ENCODE results near the gene DSCAM. TPM values are rescaled to one million over a fixed set of nuclear protein-coding genes. Genes with fewer than 3 reads are reported as not detected.

The DSCAM gene
- total RNA-seq, 2 experiments from 2014 or later = not detected

DNA sequence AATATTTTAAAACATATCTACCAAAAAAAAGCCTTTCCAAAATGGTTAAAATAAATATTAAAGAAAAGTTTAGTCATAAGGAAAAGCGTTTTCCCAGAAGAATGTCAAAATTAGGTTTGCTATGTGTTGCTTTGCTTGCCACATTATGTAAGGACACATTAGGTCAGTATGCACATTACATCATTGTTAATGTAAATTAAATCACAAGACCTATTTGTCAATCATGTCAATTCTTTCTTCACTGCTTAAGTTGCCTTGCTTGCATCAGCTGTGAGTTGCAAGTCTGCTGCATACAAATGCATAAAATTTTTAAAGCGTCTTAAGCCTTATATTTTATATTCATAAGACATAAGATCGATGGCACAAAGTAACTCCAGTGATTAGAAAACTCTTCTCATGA, 530.9 kb downstream of the DSCAM start:
- peaks cover 3% of the 10 kb centered on the region for H3K9me3 Mint-ChIP-seq

DNA sequence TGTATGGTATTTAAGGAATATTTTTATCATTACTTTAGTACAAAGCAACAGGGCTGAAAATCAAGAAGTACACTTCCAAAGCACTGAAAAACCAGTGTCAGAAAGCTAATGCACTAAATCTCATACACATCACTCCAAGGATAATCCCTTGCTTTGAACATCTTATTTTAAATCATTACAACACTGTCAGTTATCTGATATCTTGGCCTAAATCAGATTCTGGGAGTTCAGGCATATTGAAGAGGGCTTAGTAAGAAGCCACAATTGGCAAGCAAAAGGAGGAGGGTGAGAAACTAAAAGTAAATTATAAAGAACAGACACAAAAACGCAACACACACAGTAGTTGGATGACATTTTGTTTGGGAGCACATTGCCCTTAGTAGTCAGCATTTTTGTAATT, 531.3 kb downstream of the DSCAM start:
- Mint-ChIP-seq H3K9me3 (peaks cover 3% of the 10 kb centered on the region), H3K27ac (no peak overlapping the region), H3K36me3 (ENCODE audit: low read depth) (no peaks in the 10 kb centered on the region), H3K4me3 (no peak overlapping the region), H3K4me1 (ENCODE audit: low read depth) (no peaks in the 10 kb centered on the region), H3K27me3 (no peaks in the 10 kb centered on the region)
- ChIA-PET POLR2A (no interaction called here), CTCF (no interaction called here)
- ATAC-seq (no peak), DNase-seq (no peak)
- TF ChIP-seq, protein P1, sequence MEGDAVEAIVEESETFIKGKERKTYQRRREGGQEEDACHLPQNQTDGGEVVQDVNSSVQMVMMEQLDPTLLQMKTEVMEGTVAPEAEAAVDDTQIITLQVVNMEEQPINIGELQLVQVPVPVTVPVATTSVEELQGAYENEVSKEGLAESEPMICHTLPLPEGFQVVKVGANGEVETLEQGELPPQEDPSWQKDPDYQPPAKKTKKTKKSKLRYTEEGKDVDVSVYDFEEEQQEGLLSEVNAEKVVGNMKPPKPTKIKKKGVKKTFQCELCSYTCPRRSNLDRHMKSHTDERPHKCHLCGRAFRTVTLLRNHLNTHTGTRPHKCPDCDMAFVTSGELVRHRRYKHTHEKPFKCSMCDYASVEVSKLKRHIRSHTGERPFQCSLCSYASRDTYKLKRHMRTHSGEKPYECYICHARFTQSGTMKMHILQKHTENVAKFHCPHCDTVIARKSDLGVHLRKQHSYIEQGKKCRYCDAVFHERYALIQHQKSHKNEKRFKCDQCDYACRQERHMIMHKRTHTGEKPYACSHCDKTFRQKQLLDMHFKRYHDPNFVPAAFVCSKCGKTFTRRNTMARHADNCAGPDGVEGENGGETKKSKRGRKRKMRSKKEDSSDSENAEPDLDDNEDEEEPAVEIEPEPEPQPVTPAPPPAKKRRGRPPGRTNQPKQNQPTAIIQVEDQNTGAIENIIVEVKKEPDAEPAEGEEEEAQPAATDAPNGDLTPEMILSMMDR (IDR thresholded peaks at IDR 0.05) = no peak
- intact Hi-C loops (cut with micrococcal nuclease) = no loop called here

More for the DNA sequence above, 530.9 kb downstream of the DSCAM start:
- Mint-ChIP-seq H3K4me3 (no peak overlapping the region), H3K27me3 (no peaks in the 10 kb centered on the region), H3K4me1 (ENCODE audit: low read depth) (no peaks in the 10 kb centered on the region), H3K36me3 (ENCODE audit: low read depth) (no peaks in the 10 kb centered on the region), H3K27ac (no peak overlapping the region)
- intact Hi-C loops (cut with micrococcal nuclease) = no loop called here
- DNase-seq (no peak), ATAC-seq (no peak)
- ChIA-PET CTCF (no interaction called here), POLR2A (no interaction called here)
- TF ChIP-seq, protein P1 (IDR thresholded peaks at IDR 0.05) = no peak

DNA sequence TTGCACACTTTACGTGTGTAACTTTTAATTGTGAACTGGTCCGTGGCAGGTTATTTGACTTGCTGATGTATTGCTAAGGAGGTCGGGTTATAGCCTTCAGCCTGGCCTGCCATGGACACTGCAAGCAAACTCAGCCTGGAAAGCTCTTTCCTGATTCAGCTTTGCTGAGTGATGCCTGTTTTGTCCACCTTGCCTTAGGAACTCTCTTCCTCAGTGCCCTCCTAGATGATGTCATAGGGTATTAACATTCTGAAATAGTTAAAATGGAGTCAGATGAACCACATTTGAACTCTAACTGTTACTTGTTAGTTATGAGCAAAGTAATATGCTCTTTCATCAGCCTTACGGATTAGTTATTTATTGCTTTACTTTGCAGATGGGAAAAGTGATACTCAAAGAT, 533.7 kb downstream of the DSCAM start:
- ChIA-PET CTCF (no interaction called here), POLR2A (no interaction called here)
- DNase-seq = no peak
- intact Hi-C loops (cut with micrococcal nuclease) = no loop called here
- no peaks in the 10 kb centered on the region for H3K4me1 Mint-ChIP-seq (ENCODE audit: low read depth)
- H3K36me3 Mint-ChIP-seq (ENCODE audit: low read depth) = no peaks in the 10 kb centered on the region
- ATAC-seq = no peak
- no peak overlapping the region for H3K27ac Mint-ChIP-seq
- TF ChIP-seq, protein P1 (IDR thresholded peaks at IDR 0.05) = no peak
- no peaks in the 10 kb centered on the region for H3K27me3 Mint-ChIP-seq
- peaks cover 3% of the 10 kb centered on the region for H3K9me3 Mint-ChIP-seq
- H3K4me3 Mint-ChIP-seq = no peak overlapping the region

DNA sequence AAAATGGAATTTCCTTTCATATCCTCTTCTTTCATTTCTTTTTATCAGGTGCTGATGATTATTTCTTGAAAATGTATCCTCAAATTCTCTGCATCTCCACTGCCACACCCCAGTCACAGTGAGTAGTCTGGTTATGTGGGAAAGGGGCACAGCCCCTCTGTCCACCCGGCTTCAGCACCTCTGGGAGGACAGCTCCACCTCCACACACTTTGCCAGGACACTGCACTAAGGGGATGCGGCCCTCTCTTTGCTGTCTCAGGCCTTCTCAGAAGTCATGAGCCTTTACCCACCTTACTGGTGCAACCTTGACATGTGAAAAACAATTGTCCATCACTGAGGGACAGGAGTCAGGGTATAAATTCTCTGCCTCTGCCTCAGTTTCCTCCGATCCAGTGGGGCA, 546.7 kb downstream of the DSCAM start:
- H3K27ac Mint-ChIP-seq = no peak overlapping the region
- ChIA-PET CTCF (no interaction called here), POLR2A (no interaction called here)
- H3K27me3 Mint-ChIP-seq = no peaks in the 10 kb centered on the region
- no peaks in the 10 kb centered on the region for H3K4me1 Mint-ChIP-seq (ENCODE audit: low read depth)
- TF ChIP-seq, protein P1 (IDR thresholded peaks at IDR 0.05) = no peak
- intact Hi-C loops (cut with micrococcal nuclease) = no loop called here
- ATAC-seq = no peak
- no peak overlapping the region for H3K4me3 Mint-ChIP-seq
- peaks cover 15% of the 10 kb centered on the region for H3K9me3 Mint-ChIP-seq
- no peak for DNase-seq
- no peaks in the 10 kb centered on the region for H3K36me3 Mint-ChIP-seq (ENCODE audit: low read depth)

DNA sequence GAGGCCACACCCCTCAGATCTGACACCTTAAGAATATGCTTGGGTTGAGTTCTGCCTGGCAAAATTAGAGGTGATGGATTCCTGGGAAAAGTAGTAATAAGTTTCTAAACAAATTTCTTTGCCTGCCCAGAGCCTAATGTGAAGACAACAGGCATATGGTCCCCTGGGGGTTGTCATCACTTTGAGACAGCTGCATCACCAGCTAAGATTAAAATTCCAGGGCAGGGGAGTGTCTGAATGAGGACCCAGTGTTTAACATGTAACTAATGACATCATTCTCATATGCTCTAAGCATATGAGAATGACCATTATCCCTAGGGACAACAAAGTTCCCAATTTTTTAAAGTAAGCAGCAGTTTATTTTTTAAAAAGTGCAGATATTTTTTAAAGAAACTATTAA, 547.5 kb downstream of the DSCAM start:
- ChIA-PET POLR2A (no interaction called here), CTCF (no interaction called here)
- H3K36me3 Mint-ChIP-seq (ENCODE audit: low read depth) = no peaks in the 10 kb centered on the region
- no peaks in the 10 kb centered on the region for H3K4me1 Mint-ChIP-seq (ENCODE audit: low read depth)
- no peak overlapping the region for H3K4me3 Mint-ChIP-seq
- no peak overlapping the region for H3K27ac Mint-ChIP-seq
- H3K27me3 Mint-ChIP-seq = no peaks in the 10 kb centered on the region
- ATAC-seq (no peak), DNase-seq (no peak)
- intact Hi-C loops (cut with micrococcal nuclease) = no loop called here
- peaks cover 15% of the 10 kb centered on the region for H3K9me3 Mint-ChIP-seq
- TF ChIP-seq, protein P1 (IDR thresholded peaks at IDR 0.05) = no peak

Measured in activated CD8-positive, alpha-beta T cell treated with anti-CD3 and anti-CD28 coated beads for 36 hours (primary cell).